PC-9 (cell line): ENCODE data around the gene MGST1. TPM values are rescaled to one million over a fixed set of nuclear protein-coding genes. Genes with fewer than 3 reads are reported as not detected.

Experiments
- BruUV-seq: library from RNA; stranded (reverse); fragments of 400-500 nt; replicated peaks from 2 replicates; lab custom pipeline; 2021; lab: Mats Ljungman, UMichigan
- CTCF ChIA-PET: fragments of 300-600 bp; sonication (Branson Sonifier 250); formaldehyde crosslinking; loops from one replicate; lab custom pipeline; 2022; ENCODE audit warnings: antibody characterized with exemption; lab: Charles Lee
- POLR2A ChIA-PET: fragments of 300-600 bp; sonication (Branson Sonifier 250); formaldehyde crosslinking; loops from one replicate; lab custom pipeline; 2022; ENCODE audit warnings: antibody characterized with exemption; ENCODE audit not compliant: unreplicated experiment; lab: Charles Lee
- DNase-seq, 2 experiments: peaks; one replicate each; pipeline versions ENCODE4 v3.0.0 to v3.0.0-alpha.2; 2015 to 2022; ENCODE audit warnings: mixed read lengths in 1 of 2
- H2AFZ ChIP-seq: fragments of 200-600 bp; sonication (generic); 2 replicates; pipeline ENCODE4 v1.8.1; 2017; ENCODE audit warnings: antibody characterized with exemption
- H3F3A ChIP-seq: fragments of 200-600 bp; sonication (generic); 2 replicates; pipeline ENCODE4 v1.8.1; 2017; ENCODE audit warnings: antibody characterized with exemption, mild to moderate bottlenecking, low read depth; ENCODE audit not compliant: insufficient read depth
- H3K27ac ChIP-seq: fragments of 200-600 bp; sonication (generic); 2 replicates; pipeline ENCODE4 v1.6.1; 2016; ENCODE audit warnings: mixed run types
- H3K27me3 ChIP-seq: fragments of 200-600 bp; sonication (generic); 2 replicates; pipeline ENCODE4 v1.6.1; 2016; ENCODE audit warnings: low read depth, mixed run types; ENCODE audit not compliant: insufficient read depth
- H3K36me3 ChIP-seq: fragments of 200-600 bp; sonication (generic); 2 replicates; pipeline ENCODE4 v1.6.1; 2016; ENCODE audit warnings: low read depth, mixed run types
- H3K4me1 ChIP-seq: fragments of 200-600 bp; sonication (generic); replicated peaks from 2 replicates; pipeline ENCODE4 v1.6.1; 2016; ENCODE audit warnings: mixed run types; ENCODE audit not compliant: insufficient read depth
- H3K4me2 ChIP-seq: fragments of 200-600 bp; sonication (generic); 2 replicates; pipeline ENCODE4 v1.6.1; 2017; ENCODE audit warnings: mixed run types
- H3K4me3 ChIP-seq: fragments of 200-600 bp; sonication (generic); 2 replicates; pipeline ENCODE4 v1.6.1; 2016; ENCODE audit warnings: mixed run types
- H3K79me2 ChIP-seq: fragments of 200-600 bp; sonication (generic); 2 replicates; pipeline ENCODE4 v1.6.1; 2017; ENCODE audit warnings: low read depth, mixed run types
- H3K9me2 ChIP-seq: fragments of 200-600 bp; sonication (generic); 2 replicates; pipeline ENCODE4 v1.8.1; 2017; ENCODE audit warnings: mild to moderate bottlenecking; ENCODE audit not compliant: insufficient read depth
- H3K9me3 ChIP-seq: fragments of 200-600 bp; sonication (generic); 2 replicates; pipeline ENCODE4 v1.8.1; 2016; ENCODE audit warnings: low read depth; ENCODE audit not compliant: insufficient read depth
- H4K20me1 ChIP-seq: fragments of 200-600 bp; sonication (generic); 2 replicates; pipeline ENCODE4 v1.8.1; 2017; ENCODE audit not compliant: insufficient read depth
- EZH2 ChIP-seq: fragments of 200-600 bp; sonication (generic); IDR thresholded peaks from 2 replicates; pipeline ENCODE4 v1.8.0; 2017; ENCODE audit warnings: antibody characterized with exemption, low read depth
- intact Hi-C: fragments of 100-400 bp; cut with micrococcal nuclease; formaldehyde crosslinking; loops from one replicate; pipeline ENCODE4 v1.10.0; 2022; ENCODE audit not compliant: unreplicated experiment
- total RNA-seq: library from RNA; stranded (reverse); gene quantifications from 2 replicates; pipeline ENCODE4 v1.2.3, GENCODE V29; 2021
- TF ChIP-seq, protein P1 (sequence below): fragments of 200-600 bp; sonication (generic); conservative IDR thresholded peaks from 2 replicates; pipeline ENCODE4 v1.6.1; 2017; ENCODE audit warnings: mixed run types, antibody characterized with exemption, mild to moderate bottlenecking, moderate library complexity

The MGST1 gene
- total RNA-seq, 1 experiment from 2014 or later, result 766 TPM

DNA sequence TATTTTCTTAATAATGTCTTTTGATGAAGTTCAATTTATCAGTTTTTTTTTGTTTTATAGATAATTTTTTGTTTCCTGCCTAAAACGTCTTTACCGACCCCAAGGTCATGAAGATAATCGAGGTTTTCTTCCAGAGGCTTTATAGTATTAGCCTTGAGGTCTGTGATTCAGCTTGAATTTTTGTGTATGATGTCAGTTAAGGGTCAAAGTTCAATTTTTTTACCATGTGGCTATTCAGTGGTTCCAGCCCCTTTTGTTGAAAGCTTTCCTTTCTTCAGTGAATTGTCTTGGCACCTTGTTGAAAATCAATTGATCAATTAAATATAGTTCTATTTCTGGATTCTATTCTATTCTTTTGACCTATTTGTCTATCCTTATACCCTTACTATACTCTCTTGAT lies 3.2 kb upstream of the MGST1 start:
- no peak overlapping the region for H3K4me2 ChIP-seq
- TF ChIP-seq, protein P1, sequence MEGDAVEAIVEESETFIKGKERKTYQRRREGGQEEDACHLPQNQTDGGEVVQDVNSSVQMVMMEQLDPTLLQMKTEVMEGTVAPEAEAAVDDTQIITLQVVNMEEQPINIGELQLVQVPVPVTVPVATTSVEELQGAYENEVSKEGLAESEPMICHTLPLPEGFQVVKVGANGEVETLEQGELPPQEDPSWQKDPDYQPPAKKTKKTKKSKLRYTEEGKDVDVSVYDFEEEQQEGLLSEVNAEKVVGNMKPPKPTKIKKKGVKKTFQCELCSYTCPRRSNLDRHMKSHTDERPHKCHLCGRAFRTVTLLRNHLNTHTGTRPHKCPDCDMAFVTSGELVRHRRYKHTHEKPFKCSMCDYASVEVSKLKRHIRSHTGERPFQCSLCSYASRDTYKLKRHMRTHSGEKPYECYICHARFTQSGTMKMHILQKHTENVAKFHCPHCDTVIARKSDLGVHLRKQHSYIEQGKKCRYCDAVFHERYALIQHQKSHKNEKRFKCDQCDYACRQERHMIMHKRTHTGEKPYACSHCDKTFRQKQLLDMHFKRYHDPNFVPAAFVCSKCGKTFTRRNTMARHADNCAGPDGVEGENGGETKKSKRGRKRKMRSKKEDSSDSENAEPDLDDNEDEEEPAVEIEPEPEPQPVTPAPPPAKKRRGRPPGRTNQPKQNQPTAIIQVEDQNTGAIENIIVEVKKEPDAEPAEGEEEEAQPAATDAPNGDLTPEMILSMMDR, result no peak
- TF ChIP-seq EZH2, result no peak
- no peaks in the 10 kb centered on the region for H3K36me3 ChIP-seq
- intact Hi-C loops, result no loop called here
- no peaks in the 10 kb centered on the region for H4K20me1 ChIP-seq
- H3K9me2 ChIP-seq, result no peaks in the 10 kb centered on the region
- H3K4me1 ChIP-seq, result peaks cover 11% of the 10 kb centered on the region
- no peaks in the 10 kb centered on the region for H3K27me3 ChIP-seq
- no peak for DNase-seq
- H3K79me2 ChIP-seq, result peaks cover 31% of the 10 kb centered on the region
- no peak overlapping the region for H3K4me3 ChIP-seq
- H2AFZ ChIP-seq, result no peak overlapping the region
- BruUV-seq, result no TSS peak
- no peak overlapping the region for H3K27ac ChIP-seq
- H3K9me3 ChIP-seq, result no peaks in the 10 kb centered on the region
- ChIA-PET POLR2A (no interaction called here), CTCF (interaction anchor here (0.6 kb wide), 1 partner anchor 17 kb away, joined by 3 read pairs; no protein-coding TSS in a partner anchor)
- H3F3A ChIP-seq, result peaks cover 19% of the 10 kb centered on the region

DNA sequence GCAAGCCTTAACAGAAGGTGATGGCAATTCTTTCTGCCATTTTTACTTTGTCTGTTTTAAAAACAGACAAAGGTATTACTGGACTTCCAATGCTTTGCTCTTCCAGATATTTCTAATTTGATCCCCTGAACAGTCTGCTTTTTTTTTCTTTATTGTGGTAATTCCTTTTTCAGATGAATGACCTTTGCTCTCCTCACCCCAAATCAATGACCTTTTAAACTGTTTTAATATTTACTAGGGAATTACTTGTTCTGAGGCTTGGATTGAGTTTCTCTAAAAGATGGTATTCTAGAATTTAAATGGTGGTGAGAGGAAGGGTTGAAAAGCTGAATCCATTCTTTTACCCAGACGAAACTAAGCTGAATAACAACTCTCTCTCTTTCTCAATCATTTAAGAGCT lies 2.3 kb upstream of the MGST1 start:
- H3K9me3 ChIP-seq, result no peaks in the 10 kb centered on the region
- no TSS peak for BruUV-seq

DNA sequence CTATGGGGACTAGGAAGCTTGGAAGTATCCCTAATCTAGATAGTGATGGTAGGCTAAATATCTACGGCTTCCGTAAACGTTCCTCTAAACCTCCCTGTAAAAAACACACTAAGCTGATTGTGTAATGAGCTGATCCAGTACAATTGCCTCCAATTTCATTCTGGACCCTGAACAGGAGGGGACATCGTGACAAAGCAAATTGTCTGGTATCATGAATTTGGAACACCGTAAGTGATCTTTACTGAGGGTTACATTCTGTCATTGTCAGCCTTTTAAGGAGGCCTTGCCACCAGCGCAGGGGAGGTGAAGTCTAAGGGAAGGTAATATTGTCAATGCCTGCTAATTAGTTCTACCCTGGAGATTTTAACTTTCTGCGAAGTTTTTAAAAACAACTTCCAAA lies 487 bp upstream of the MGST1 start:
- DNase-seq, result peak; percentile 29 to 30
- peaks cover 38% of the 10 kb centered on the region for H3F3A ChIP-seq
- H3K9me2 ChIP-seq, result no peaks in the 10 kb centered on the region
- peaks cover 8% of the 10 kb centered on the region for H3K36me3 ChIP-seq
- peaks cover 55% of the 10 kb centered on the region for H3K79me2 ChIP-seq
- H3K9me3 ChIP-seq, result no peaks in the 10 kb centered on the region
- peaks cover 28% of the 10 kb centered on the region for H3K4me1 ChIP-seq
- BruUV-seq, result TSS peak; percentile 16
- H2AFZ ChIP-seq, result peak overlapping the region; percentile 85
- no peaks in the 10 kb centered on the region for H3K27me3 ChIP-seq
- peak overlapping the region; percentile 96 for H3K27ac ChIP-seq
- H4K20me1 ChIP-seq, result peaks cover 3% of the 10 kb centered on the region; the same call in 1 of the 2 replicates
- intact Hi-C loops, result loop anchor here (1.0 to 5.0 kb wide), 3 partner anchors 15 to 180 kb away; no protein-coding TSS in a partner anchor
- peak overlapping the region; percentile 97 for H3K4me2 ChIP-seq
- TF ChIP-seq EZH2, result no peak
- TF ChIP-seq, protein P1, result no peak
- ChIA-PET CTCF (no interaction called here), POLR2A (interaction anchor here (0.6 kb wide), 1 partner anchor 90 kb away, joined by 4 read pairs; no protein-coding TSS in a partner anchor)
- H3K4me3 ChIP-seq, result peak overlapping the region; percentile 87

More for the DNA sequence above, 2.3 kb upstream of the MGST1 start:
- H3K9me2 ChIP-seq, result no peaks in the 10 kb centered on the region
- H4K20me1 ChIP-seq, result no peaks in the 10 kb centered on the region
- ChIA-PET POLR2A (no interaction called here), CTCF (no interaction called here)
- H3K4me2 ChIP-seq, result no peak overlapping the region
- no peak for TF ChIP-seq EZH2
- TF ChIP-seq, protein P1, result no peak
- no peaks in the 10 kb centered on the region for H3K36me3 ChIP-seq
- H3K4me1 ChIP-seq, result peaks cover 13% of the 10 kb centered on the region
- H3K4me3 ChIP-seq, result no peak overlapping the region
- H3K27me3 ChIP-seq, result no peaks in the 10 kb centered on the region
- peaks cover 27% of the 10 kb centered on the region for H3F3A ChIP-seq
- no peak for DNase-seq
- no peak overlapping the region for H2AFZ ChIP-seq
- no peak overlapping the region for H3K27ac ChIP-seq
- H3K79me2 ChIP-seq, result peaks cover 39% of the 10 kb centered on the region
- intact Hi-C loops, result loop anchor here (5.0 kb wide), 2 partner anchors 153 to 178 kb away; no protein-coding TSS in a partner anchor
